Stromal cell of bone marrow (primary cell): Measurements from ENCODE around the gene SNX13.
"Not testable (repeated sequence)": the region's sequence is repeated elsewhere in the genome, so short reads cannot be mapped to it uniquely, and the experiment has no call there.

Experiments used
- DNase-seq: peaks from one replicate; pipeline ENCODE4 v3.0.0-alpha.2; 2012; ENCODE audit warnings: low read depth

SNX13 gene

GRCh38 chr7:17845197-17845547, 95.1 kb downstream of the SNX13 start:
- DNase-seq: no peak

GRCh38 chr7:17844514-17845196, 95.6 kb downstream of the SNX13 start:
- no peak for DNase-seq

GRCh38 chr7:17844022-17844421, 96.3 kb downstream of the SNX13 start:
- DNase-seq: no peak

DNA sequence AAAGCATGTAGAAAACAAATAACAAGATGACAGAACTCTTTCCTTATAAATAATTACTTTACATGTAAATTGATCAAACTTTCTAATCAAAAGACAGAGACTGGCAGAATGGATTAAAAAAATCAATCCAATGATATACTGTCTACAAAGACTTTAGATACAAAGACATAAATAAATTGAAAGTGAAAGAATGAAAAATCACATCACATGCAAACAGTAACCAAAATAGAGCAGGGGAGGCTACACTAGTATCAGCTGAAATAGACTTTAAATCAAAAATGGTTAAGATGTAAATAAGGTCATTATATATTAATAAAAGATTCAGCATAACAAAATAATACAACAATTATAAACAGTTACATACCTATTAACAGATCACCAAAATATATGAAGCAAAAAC, 97.3 kb downstream of the SNX13 start:
- DNase-seq: no peak

GRCh38 chr7:17832820-17833355, 107.4 kb downstream of the SNX13 start:
- DNase-seq: no peak

DNA sequence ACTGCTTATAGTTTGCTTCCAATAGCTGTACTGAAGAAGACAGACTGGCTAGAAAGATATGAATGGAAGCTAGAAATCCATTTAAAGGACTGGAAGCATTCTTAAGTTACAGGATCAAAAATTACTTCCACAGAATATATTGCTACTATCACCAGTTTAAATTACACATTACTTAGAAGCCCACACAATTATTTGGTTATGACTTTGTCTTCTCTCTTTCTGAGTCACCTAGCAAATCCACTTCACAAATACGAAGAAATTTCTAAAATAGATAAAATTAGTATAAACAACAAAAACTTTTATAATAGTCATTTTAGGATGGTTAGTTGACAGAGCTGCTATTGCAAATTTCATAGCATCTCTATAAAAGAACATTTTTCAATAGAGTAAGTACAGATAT, 108.1 kb downstream of the SNX13 start:
- DNase-seq: no peak

GRCh38 chr7:17830206-17830605, 110.1 kb downstream of the SNX13 start:
- DNase-seq: no peak

DNA sequence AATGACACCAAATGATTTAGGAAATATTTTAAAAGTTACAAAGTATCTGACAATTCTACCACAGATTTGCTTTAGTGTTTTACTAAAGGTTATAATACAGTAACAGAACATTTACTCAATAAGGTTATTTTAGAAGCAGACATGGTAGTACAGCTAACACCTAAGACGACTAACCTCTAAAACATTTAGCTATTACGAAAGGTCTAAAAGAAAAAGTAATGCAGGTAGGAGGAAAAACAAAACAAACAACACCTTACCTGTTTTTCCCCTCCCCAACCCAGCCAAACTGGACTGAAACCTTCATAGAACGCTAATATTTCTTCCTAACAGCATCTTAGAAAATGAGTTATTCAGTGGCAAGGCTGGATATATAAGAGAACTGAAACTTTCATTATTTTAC, 111.3 kb downstream of the SNX13 start:
- DNase-seq: no peak

- DNase-seq: no peak
These were observed 117.6 kb downstream of the SNX13 start for GRCh38 chr7:17822547-17823173.

DNA sequence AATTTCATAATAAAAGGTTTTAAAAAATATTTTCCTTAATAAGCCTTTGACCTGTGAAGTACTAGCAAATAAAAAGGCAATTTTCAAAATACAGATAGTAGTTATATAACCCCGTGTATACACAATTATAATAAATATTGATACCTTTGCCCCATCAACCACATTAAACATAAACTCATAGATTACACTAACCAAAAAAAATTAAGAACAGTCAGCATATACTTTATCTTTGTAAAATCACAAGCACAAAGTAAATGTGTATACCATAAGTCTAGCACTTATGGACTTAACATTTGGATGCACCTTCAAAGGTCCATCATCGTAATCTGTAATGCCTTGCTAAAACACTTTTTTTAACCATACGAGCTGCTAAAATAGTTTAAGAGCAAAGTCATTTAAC, 123.4 kb downstream of the SNX13 start:
- no peak for DNase-seq

GRCh38 chr7:17815318-17815717, 125.0 kb downstream of the SNX13 start:
- no peak for DNase-seq

DNA sequence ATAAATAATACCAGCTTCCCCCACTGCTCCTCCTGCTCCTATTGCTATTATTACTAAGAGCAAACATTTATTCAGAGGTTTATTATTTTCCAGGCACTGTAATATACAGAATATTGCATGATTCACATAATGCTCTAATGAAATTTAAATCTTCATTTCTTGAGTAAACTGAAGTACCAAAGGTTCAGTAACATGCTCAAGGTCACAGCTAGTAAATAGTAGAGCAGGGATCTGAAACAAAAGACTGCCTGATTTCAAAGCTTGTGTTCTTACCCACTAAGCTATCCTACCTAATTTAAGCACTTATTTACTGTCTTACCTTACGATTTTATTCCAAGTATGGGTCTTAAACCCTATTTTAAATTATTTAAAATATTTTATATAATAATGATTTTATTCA, 126.2 kb downstream of the SNX13 start:
- no peak for DNase-seq

DNA sequence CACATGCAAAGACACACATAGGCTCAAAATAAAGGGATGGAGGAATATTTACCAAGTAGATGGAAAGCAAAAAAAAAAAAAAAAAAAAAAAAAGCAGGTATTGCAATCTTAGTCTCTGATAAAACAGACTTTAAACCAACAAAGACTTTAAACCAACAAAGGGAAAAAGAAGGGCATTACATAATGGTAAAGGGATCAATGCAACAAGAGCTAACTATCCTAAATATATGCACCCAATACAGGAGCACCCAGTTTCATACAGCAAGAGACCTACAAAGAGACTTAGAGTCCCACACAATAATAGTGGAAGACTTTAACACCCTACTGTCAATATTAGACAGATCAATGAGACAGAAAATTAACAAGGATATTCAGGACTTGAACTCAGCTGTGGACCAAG, 131.1 kb downstream of the SNX13 start:
- not testable (repeated sequence) for DNase-seq

GRCh38 chr7:17807242-17807641, 133.1 kb downstream of the SNX13 start:
- DNase-seq: no peak

DNA sequence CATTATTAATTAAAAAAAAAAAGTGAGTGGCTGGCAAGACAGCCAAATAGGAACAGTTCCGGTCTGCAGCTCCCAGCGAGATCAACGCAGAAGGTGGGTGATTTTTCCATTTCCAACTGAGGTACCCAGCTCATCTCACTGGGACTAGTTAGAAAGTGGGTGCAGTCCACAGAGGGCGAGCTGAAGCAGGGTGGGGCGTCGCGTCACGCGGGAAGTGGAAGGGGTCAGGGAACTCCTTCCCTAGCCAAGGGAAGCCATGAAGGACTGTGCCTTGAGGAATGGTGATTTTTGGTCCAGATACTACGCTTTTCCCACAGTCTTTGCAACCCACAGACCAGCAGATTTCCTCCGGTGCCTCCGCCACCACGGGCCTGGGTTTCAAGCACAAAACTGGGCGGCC, 133.7 kb downstream of the SNX13 start:
- DNase-seq: no peak

- DNase-seq: no peak
These were observed 138.2 kb downstream of the SNX13 start for GRCh38 chr7:17802056-17802455.

DNA sequence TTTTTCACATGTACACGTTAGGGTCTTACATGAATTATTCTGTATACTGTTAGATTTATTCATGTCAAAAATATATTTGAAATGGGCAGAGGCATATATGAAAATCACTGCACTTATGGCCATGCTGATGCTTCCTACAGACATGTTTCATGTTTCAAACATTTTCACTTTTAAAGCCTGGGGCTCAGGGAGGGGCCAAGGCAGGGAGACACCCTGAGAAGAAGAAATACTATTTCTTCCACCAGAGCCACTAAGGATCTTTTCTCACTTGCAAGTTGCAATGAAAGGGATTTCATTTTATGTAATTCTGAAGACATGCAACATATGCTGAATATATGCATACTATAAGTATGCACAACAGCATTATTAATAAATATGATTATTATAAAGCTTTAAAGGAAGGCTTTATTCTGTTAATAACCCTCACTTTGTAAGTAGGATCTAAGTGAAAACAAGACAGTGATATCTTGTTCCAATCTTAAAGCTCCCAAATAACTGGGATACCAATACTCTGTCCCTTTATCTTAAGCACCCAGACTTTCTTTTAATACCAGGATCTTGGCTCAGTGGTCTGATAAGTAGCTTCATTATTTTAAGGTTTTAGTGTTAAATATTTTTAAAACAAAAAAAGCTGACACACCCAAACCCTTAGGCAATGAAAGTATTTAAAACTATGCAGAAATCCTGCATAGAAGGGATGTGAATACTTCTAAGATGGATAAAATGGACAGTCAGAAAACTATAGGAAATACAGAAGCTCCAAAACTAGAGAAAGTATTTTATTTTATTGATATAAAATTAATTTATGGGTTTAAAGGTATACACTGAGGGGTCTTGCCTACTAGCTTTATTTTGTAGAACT, 148.0 kb downstream of the SNX13 start:
- DNase-seq: no peak

DNA sequence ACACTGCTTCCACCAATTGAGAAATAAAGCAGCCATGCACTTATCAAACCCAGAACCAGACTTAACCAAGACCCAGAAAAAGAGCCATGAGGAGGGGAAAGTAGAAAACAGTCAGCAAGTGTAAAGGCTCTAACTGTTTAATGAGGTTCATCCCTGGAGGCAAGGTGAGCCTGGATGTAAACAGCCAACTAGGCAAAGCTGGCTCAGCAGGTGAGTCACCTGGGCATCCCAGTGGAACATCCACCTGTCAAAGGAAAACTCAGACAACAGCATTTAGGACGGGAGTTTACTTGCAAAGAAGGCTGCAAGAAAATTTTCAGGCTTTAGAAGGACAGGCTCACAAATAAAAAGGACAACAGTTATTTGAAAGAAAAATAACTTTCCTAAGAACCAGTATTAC, 153.0 kb downstream of the SNX13 start:
- DNase-seq: no peak

- DNase-seq: no peak
These were observed 153.9 kb downstream of the SNX13 start for GRCh38 chr7:17786314-17786852.

DNA sequence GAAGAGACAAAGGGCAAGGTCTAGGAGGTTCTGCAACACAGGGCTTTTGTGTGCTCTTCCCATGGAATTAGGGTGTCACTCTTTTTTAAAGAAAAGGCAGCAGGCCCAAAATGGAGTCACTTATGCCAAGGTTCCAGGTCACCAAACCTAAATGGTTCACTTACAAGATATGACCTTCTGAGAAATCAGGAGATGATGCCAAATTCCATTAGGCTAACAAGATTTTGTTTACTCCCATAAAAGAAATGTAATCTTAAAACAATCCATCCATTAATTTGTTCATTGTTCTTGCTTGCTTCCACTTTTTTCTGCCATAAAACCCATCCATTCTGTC, 158.1 kb downstream of the SNX13 start:
- no peak for DNase-seq

GRCh38 chr7:17781491-17782215, 158.6 kb downstream of the SNX13 start:
- DNase-seq: no peak

DNA sequence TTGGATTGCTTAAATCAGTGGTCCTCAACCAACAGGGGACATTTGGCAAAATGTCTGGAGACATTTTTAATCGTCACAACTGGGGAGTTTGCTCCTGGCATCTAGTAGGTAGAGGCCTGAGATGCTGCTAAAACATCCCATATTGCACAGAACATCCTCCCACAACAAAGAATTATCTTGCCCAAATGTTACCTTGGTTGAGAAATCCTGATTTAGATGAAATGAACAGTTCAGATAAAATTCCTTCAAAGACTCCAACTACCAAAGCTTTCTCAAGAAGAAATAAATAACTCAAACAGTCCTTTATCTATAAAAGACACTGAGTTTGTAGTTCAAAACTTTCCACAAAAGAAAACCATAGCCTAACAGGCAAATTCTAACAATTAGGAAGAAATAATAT, 160.9 kb downstream of the SNX13 start:
- no peak for DNase-seq
